GM18502 (cell line): ENCODE measurements around the gene ATR.
"Not testable (repeated sequence)": the region's sequence is repeated elsewhere in the genome, so short reads cannot be mapped to it uniquely, and the experiment has no call there.

Experiments
- ATAC-seq: cut with Tn5 transposase; IDR thresholded peaks from one replicate; pipeline ENCODE4 v1.9.1; 2021; ENCODE audit warnings: mild to moderate bottlenecking; ENCODE audit not compliant: unreplicated experiment, poor library complexity

The ATR gene

DNA sequence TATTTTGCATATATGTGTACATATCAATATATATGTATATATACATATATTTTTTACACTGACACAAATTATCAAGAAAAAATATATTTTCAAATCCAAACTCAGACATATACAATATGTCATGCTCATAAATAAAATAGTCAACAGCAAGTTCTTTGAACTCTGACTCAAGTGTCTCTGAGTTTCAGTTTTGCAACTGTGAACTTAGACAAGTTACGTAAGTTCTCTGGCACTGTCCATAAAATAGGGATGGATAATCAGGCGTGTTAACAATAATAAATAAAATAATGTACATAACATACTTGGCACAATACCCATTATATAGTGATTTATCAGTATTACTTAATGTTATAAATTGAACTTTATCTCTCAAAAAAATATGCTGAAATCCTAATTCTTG lies 118.6 kb downstream of the ATR start:
- ATAC-seq = no peak

DNA sequence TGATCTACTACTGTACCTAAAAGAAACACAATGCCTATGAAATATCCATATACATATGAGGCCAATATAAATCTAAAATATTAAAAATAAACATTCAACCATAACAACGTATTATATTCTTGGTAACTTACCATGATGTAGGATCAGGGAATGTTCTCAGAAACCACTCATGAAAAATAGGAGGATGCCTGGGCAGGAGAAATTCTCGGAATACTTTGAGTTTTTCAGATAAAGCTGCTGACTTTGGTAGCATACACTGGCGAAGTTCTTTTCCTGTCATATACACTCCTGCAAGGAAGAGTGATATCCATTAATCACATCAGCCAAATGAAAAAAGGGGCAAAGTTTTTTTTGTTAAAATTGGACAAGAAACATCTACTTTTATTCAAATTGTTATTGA lies 119.4 kb downstream of the ATR start:
- no peak for ATAC-seq

DNA sequence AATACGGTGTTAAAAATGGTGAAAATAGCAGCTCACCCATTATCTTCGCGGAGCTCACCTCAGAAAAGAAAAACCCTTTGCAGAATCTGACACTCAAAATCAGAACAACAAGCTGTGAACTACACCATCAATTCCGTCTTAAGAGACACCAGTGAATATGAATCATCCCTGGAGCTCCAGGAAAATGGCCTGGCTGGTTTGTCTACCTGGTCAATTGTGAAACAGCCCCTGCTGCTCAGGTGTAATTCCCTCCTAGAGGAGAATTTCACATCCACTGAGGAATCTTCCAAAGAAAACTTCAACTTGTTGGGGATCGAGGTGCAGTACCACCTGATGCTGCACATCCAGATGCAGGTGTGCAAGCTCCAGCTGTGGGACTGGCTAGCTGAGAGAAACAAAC lies 127.7 kb downstream of the ATR start:
- no peak for ATAC-seq

DNA sequence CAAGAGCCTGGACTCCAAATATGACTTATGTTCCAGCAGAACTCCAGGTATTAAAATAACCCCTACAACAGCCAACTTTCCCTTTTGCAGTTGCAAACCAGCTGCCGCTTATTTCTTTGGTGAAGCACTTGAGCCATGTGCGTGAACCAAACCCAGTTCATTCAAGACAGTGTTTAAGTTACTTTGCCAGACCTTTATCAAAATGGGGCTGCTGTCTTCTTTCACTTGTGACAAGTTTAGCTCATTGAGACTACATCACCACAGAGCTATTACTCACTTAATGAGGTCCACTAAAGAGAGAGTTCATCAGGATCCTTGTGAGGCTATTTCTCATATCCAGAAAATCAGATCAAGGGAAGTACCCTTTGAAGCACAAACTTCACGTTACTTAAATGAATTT lies 128.3 kb downstream of the ATR start:
- ATAC-seq = no peak

DNA sequence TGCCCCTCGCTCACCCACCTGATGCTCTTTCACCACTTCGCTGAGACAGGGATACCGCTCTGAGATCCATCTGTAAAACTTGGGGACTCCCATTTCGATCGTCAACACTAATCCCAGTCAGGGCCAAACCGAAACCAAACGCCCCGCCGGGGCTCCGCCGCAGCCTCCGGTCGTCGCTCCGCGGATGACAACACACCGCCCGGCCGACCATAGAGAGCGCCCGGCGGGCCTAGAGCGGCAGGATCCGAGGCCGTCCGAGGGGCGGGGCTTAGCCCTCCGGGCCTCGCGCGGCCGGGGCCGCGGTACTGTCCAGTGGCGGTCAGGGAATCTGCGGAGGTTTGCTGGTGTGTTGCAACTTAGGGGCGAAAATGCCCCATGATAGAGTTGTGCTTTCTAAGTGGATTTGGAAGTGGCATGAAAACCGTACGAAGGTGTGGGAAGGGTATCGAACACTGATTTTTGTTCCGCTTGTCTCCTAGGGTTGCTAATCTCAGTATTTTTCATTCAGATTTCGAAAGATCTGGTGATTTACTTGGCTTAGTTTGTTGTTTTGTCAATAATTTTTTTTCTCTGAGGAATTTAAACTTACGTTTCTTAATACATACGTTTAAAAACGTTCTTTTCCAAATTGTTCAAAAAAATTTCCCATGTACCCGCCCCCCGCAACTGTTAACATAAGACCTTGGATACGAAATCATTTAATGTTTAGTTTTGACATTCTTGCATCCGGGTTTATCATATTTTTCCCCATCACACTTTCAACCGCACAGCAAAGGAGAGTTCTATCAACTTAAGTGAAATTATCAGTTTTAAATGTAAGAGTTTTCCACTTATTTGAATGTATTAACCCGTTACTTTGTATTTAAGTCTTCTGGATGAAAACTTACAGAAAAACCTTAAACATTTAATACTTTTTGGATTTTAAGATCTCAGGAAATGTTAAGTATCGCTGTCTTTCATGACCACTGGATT lies 130.4 kb downstream of the ATR start, which contains the start of gene XRN1:
Gene XRN1, minus strand, starts transcription at position 186 of the 972 bp plus-strand sequence. Its CDS starts 93 bp downstream, at position 93.
- peak; percentile 89 for ATAC-seq

DNA sequence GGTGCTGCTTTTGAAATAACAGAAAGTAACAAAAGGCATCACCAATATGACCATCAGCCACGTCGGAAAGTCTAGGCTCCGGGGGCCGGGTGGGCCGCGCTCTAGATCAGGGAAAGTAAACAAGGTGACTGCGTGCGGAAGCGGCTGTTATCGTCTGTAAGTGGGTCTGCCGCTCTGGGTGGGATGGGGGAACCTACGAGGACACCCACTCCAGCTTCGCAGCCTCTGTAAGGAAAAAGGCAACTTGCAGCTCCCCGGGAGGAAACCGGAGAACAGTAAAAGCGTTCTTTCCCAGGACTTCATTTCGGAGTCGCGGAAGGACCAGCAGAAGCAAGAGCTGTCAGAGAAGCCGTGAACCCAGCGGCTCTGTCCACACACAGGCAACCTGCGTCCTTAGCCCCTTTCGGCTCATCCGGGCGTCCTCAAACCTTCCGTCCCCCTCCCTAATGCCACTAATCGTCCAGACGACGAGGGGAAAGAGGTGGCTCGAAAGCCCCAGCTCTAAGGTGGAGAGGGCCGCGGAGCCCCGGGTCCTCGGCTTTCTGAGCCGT lies 131.2 kb downstream of the ATR start:
- ATAC-seq = peak; percentile 39

DNA sequence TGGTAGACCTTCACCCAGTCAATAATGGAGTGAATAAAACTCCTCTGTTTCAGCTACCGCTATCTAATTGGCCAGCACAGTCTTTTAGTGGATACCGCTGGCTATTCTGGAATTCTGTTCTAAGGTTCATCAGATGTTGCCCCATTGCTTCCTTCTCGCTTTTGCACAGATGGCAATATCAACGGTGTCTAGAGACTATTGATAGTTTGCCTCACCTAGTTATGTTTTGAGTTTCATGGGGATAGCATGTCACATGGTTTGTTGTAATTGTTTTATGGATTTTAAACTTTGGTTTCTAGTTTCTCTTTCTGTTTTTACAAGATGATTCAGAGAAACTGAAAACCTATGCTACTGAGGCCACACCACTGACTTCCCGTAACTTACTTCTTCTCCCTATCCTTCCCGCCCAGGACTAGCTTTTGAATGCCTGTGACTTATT lies 132.7 kb downstream of the ATR start:
- ATAC-seq = peak; percentile 59

DNA sequence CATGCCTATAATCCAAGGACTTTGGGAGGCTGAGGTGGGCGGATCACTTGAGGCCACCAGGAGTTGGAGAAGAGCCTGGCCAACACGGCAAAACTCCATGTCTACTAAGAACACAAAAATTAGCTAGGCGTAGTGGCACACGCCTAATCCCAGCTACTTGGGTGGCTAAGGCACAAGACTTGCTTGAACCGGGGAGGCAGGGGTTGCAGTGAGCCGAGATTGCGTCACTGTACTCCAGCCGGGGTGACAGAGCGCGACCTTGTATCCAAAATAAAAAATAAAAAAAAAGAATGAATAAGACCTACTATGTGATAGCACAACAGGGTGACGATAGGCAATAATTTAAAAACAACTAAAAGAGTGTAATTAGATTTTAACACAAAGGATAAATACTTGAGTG lies 134.2 kb downstream of the ATR start:
- no peak for ATAC-seq

DNA sequence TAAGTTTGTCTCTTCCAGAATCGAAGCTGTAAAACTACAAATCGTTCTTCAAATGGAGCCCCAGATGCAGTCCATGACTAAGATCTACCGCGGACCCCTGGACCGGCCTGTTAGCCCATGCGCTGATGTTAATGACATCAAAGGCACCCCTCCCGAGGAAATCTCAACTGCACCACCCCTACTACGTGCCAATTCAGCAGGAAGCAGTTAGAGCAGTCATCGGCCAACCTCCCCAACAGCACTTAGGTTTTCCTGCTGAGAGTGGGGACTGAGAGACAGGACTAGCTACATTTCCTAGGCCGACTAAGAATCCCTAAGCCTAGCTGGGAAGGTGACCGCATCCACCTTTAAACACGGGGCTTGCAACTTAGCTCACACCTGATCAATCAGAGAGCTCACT lies 135.5 kb downstream of the ATR start:
- not testable (repeated sequence) for ATAC-seq

DNA sequence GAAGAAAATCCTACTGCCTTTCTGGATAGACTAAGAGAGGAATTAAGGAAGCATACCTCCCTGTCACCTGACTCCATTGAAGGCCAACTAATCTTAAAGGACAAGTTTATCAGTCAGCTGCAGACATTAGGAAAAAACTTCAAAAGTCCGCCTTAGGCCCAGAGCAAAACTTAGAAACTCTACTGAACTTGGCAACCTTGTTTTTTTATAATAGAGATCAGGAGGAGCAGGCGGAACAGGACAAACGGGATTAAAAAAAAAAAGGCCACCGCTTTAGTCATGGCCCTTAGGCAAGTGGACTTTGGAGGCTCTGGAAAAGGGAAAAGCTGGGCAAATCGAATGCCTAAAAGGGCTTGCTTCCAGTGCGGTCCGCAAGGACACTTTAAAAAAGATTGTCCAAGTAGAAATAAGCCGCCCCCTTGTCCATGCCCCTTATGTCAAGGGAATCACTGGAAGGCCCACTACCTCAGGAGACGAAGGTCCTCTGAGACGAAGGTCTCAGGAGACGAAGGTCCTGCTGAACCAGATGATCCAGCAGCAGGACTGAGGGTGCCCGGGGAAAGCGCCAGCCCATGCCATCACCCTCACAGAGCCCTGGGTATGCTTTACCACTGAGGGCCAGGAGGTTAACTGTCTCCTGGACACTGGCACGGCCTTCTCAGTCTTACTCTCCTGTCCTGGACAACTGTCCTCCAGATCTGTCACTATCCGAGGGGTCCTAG lies 138.9 kb downstream of the ATR start:
- not testable (repeated sequence) for ATAC-seq

DNA sequence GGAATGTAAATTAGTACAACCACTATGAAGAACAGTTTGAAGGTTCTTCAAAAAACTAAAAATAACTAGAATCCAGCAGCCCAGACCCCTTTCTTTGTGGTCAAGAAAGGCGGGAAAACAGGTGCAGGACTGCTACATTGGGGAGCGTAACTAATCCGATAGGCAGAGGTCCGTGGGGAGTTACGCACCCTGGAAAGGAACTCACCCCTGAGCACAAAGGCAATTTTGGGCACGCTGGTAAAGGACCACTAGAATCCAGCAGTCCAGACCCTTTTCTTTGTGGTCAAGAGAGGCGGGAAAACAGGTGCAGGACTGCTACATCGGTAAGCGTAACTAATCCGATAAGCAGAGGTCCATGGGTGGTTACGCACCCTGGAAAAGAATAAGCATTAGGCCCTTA lies 140.4 kb downstream of the ATR start:
- not testable (repeated sequence) for ATAC-seq

DNA sequence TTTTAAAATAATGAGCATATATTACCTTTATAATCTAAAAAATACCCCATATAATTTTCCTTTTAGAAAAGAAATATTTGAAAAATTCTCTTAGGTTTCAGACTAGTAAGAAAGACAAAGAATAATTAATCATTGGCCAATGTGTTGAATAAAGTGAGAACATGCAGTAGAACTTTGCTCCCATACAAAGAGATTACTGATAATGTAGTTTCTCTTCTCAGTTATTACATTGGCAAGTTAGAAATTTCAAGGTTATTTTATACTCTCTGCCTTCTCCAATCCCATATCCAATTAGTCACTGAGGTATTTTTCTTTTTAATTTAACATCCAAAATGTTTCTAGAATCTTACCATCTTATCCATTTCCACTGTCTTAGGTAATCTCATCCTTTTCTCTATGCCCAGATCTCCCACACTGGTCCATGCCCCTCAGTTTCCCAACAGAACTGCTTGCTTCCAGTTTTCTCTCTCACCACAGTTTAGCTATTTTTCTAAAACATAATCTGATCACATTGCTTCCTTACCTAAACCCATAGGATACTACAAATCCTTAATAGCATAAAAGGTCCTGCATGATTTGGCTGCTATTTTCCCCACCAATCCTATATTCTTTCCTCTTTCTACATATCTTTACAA lies 141.5 kb downstream of the ATR start:
- no peak for ATAC-seq

DNA sequence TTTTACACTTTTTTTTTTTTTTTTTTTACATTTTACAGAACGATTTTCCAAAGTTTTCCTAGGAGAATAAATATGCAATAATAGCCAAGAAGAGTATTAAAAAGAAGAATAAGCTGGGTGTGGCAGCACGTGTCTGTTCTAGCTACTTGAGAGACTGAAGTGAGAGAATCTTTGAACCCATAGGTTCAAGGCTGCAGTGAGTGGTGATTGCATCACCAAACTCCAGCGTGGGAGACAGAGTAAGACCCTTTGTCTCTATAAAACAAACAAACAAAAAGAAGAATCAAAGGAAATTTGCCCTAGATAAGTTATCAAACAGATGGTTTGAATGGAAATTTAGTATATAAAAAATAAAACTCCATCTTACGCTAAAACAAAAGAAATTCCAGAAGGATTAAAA lies 144.0 kb downstream of the ATR start:
- no peak for ATAC-seq

DNA sequence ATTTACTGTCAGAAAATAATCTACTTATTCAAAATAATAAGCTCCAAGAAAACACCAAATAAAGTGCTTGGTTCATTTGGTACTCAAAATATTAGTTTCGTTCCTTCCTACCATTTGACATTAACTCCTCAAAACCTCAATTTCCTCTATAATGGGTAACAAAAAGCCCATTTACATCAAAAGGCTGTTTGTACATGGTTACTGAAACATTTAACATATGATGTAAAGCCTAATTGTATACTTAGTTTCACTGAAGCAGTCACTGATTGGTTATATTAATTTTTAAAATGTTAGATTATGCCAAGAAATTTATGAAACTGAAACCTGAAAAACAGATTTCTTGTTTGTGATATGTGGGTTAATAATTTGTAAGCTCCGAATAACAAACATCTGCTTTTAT lies 145.4 kb downstream of the ATR start:
- no peak for ATAC-seq

DNA sequence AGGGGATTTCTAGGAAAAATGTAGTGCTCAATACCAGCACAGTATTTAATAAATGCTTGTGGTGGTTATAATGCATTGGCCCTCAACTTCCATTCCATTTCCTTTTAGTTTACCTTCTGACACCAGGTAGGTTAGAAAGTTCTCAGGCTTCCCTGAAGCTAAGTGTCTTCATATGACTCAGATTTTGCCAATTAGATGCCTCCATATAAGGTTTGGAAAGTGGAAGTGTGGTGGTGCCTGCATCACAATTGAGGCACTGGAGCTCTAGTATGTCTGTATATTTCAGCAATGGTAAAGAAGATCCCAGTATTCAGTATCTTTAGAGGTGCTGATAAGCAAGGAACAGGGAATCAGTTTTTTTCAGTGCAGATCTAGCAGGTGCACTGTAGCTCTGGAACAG lies 149.0 kb downstream of the ATR start:
- ATAC-seq = no peak

DNA sequence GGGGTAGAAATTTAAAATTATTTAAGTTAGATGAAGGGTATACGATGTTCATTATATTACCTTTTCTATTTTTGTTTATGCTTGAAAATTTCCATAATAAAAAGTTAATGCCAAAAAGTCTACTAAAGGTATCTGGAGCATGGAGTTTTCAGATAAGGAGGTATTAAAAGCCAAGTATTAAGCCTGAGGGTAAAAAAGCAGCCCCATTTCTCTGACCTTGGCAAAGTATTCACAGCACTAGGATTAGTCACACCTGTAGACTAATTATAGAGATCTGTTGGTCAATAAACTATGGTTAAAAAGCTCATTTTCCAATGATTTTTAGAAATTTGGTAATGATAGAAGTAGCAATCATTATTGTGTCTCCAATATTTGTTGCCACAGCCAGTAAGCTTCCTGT lies 153.8 kb downstream of the ATR start:
- ATAC-seq = no peak

DNA sequence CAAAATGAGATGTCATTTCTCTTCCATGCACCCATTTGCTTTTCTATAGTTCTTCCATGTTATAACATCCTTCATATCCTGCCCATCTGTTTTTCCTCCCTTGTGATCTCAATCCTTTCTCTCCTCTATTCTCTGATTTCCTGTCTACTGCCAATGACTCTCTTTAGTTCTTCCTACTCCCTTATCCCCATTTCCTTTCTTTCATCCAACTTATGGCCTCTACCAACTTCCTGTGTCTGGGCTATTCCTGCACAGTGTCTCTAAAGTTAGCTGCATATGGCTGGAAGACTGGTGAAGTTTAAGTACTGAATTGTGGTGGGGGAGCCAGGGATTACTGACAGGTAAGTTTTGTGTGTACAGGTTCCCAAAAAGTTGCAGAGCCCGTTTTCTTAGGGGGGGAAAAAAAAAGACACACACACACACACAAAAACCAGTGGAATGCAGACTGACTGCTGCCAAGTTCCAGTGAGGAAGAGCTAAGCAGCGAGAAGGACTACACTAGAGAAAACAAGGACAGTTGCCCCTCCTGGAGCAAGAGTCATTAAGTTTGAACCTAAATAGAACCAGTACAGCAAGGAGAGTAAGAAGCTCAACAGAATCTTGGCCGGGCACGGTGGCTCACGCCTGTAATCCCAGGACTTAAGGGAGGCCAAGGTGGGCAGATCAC lies 159.5 kb downstream of the ATR start:
- ATAC-seq = no peak

DNA sequence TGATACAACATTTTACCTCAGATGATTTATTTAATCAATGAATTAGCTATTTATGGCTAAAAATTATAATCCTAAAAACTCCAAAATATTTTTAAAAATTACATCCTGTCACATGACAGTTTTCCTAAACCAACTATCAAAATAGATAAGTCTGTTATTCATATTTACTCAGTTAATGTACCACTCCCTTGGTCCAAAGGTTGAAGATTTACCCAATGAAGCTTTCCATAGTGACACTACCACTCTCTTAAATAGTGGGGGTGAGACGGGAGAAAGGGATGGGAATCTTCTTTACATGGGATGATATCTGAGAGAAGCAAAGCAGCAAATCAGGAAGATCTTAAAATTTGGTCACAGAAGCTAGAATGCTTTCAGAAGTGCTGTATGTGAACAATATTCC lies 161.2 kb downstream of the ATR start:
- no peak for ATAC-seq

DNA sequence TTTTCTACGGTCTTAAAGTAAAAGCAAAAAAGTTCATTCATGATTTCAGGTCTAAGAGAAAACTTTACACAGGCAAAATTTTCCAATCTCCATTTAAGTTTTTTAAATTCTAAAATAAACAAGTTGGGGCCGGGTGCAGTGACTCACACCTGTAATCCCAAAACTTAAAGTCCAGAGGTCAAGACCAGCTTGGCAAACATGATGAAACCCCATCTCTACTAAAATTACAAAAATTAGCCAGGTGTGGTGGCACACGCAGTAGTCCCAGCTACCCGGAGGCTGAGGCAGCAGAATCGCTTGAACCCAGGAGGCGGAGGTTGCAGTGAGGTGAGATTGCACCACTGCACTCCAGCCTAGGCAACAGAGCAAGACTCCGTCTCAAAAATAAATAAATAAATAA lies 178.0 kb downstream of the ATR start:
- ATAC-seq = not testable (repeated sequence)
